SK-N-SH treated with all-trans-retinoic acid at 6 μM for 48 hours (cell line): ENCODE measurements around the gene IZUMO2.

Experiments
- ATAC-seq: fragments of 200-7000 bp; cut with Tn5 transposase; 3 replicates; pipeline ENCODE4 v1.9.1; 2020; ENCODE audit warnings: mild to moderate bottlenecking, moderate library complexity
- ARNTL ChIP-seq: fragments of 450-650 bp; formaldehyde crosslinking; IDR thresholded peaks from 2 replicates; pipeline ENCODE4 v1.5.0; 2020; ENCODE audit warnings: low read depth, mild to moderate bottlenecking, moderate library complexity, borderline replicate concordance
- BACH2 ChIP-seq: fragments of 250-450 bp; sonication (Bioruptor Pico); IDR thresholded peaks from 2 replicates; pipeline ENCODE4 v1.9.0; 2021; ENCODE audit warnings: mild to moderate bottlenecking, borderline replicate concordance
- CREB5 ChIP-seq: fragments of 250-450 bp; sonication (Bioruptor Pico); IDR thresholded peaks from 2 replicates; pipeline ENCODE4 v1.5.1; 2020; ENCODE audit warnings: low read depth, mild to moderate bottlenecking, moderate library complexity
- CSDC2 ChIP-seq: fragments of 250-450 bp; sonication (Bioruptor Pico); IDR thresholded peaks from 2 replicates; pipeline ENCODE4 v1.5.0; 2020; ENCODE audit warnings: mild to moderate bottlenecking, moderate library complexity
- ESRRG ChIP-seq: fragments of 250-450 bp; sonication (Bioruptor Pico); IDR thresholded peaks from 2 replicates; pipeline ENCODE4 v1.6.1; 2021; ENCODE audit warnings: mild to moderate bottlenecking
- GLIS3 ChIP-seq: fragments of 250-450 bp; sonication (Bioruptor Pico); IDR thresholded peaks from 2 replicates; pipeline ENCODE4 v1.5.0; 2020; ENCODE audit warnings: mild to moderate bottlenecking, moderate library complexity
- ISL1 ChIP-seq: fragments of 250-450 bp; sonication (Bioruptor Pico); IDR thresholded peaks from 2 replicates; pipeline ENCODE4 v2.1.2; 2022; ENCODE audit warnings: mild to moderate bottlenecking, moderate library complexity
- OSR1 ChIP-seq: fragments of 250-450 bp; sonication (Bioruptor Pico); IDR thresholded peaks from 2 replicates; pipeline ENCODE4 v1.8.0; 2022; ENCODE audit warnings: moderate library complexity, mild to moderate bottlenecking, inconsistent platforms
- PPARA ChIP-seq: fragments of 250-450 bp; sonication (Bioruptor Pico); IDR thresholded peaks from 2 replicates; pipeline ENCODE4 v1.5.0; 2020; ENCODE audit warnings: mild to moderate bottlenecking, borderline replicate concordance
- TCF4 ChIP-seq: fragments of 250-450 bp; sonication (Bioruptor Pico); IDR thresholded peaks from 2 replicates; pipeline ENCODE4 v1.8.0; 2021; ENCODE audit warnings: mild to moderate bottlenecking, moderate library complexity, borderline replicate concordance
- TOX ChIP-seq: fragments of 250-450 bp; sonication (Bioruptor Pico); IDR thresholded peaks from 2 replicates; pipeline ENCODE4 v1.8.0; 2021; ENCODE audit warnings: mild to moderate bottlenecking, moderate library complexity, borderline replicate concordance
- ZFP3 ChIP-seq: fragments of 250-450 bp; sonication (Bioruptor Pico); IDR thresholded peaks from 2 replicates; pipeline ENCODE4 v1.5.0; 2020; ENCODE audit warnings: mild to moderate bottlenecking, moderate library complexity
- ZNF565 ChIP-seq: fragments of 450-650 bp; formaldehyde crosslinking; conservative IDR thresholded peaks from 2 replicates; pipeline ENCODE4 v1.5.0; 2020; ENCODE audit warnings: low read depth, mild to moderate bottlenecking, moderate library complexity
- ZNF70 ChIP-seq: fragments of 450-650 bp; formaldehyde crosslinking; IDR thresholded peaks from 2 replicates; pipeline ENCODE4 v1.5.0; 2020; ENCODE audit warnings: mild to moderate bottlenecking, moderate library complexity
- ZNF8 ChIP-seq: fragments of 450-650 bp; formaldehyde crosslinking; IDR thresholded peaks from 2 replicates; pipeline ENCODE4 v1.5.0; 2020; ENCODE audit warnings: mild to moderate bottlenecking, moderate library complexity
- TF ChIP-seq, protein P1 (sequence below): fragments of 250-450 bp; sonication (Bioruptor Pico); IDR thresholded peaks from 2 replicates; pipeline ENCODE4 v1.5.1; 2021; ENCODE audit warnings: mild to moderate bottlenecking, moderate library complexity
- TF ChIP-seq, protein P2 (sequence below): fragments of 250-450 bp; sonication (Bioruptor Pico); IDR thresholded peaks from 2 replicates; pipeline ENCODE4 v1.8.0; 2021; ENCODE audit warnings: low read depth, mild to moderate bottlenecking, moderate library complexity, borderline replicate concordance
- TF ChIP-seq, protein P3 (sequence below): fragments of 250-450 bp; sonication (Bioruptor Pico); IDR thresholded peaks from 2 replicates; pipeline ENCODE4 v1.5.0; 2020; ENCODE audit warnings: mild to moderate bottlenecking, moderate library complexity

Gene IZUMO2

DNA sequence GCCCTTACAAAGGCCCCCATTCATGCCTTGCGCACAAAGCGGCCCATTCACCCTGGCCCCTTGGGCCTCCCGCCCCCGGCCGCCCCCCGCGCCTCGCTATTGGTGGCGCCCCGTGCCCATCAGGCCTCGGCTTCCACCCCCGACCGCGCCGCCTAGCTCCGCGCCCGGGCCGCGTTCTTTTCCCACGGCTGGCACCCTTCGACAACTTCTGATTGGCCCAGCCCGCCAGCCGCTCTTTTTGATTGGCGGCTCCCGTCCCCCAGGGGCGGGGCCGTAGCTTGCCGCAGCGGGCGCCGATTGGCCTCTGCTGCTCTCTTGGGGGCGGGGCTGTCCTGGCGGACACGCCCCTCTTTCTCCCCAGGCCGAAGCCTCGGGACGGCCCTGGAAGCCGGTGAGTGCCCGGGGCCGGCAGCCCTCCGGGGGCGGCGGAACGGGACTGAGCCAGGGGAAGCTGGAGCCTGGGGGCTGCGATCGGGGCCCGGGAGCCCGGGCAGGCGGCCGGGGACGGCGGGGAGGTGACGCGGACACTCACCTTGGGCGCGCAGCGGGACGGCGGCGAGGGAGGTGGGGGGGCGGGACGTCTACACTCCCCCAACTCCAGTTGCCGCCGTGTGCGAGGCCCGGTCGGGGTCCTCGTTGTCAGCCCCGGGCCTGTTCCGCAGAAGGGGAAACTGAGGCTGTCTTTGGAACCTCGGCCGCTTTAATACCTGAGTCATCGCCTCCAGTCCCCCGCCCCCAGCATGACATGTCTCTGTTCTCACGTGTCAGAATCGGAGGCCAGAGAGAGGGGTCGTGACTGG lies 40.4 kb upstream of the IZUMO2 start, which contains the start of gene MYH14:
TSS of gene MYH14 (plus strand) at position 342 of the 800 bp plus-strand sequence. CDS start 6,744 bp downstream, outside the sequence.
- peak; percentile 64 for ATAC-seq

DNA sequence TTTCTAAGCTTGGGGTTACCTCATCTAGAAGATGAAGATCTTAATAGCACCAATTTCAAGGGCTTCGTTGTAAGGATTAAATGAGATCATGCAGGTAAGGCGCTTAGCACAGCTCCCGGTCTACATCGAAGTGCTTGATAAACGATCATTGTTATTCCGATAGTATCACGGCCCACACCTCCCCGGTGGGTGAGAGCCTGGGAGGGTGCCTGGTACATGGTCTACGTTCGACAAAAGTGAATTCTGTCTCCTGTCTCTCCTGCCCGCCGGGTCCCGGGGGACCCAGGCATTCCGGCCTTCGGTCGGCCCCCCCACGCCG lies 39.8 kb upstream of the IZUMO2 start:
- ATAC-seq = no peak
- TF ChIP-seq ZNF70 (no peak), TOX (CRISPR knock-in tag) (no peak), GLIS3 (CRISPR knock-in tag) (no peak), CREB5 (CRISPR knock-in tag) (no peak), ZNF565 (CRISPR knock-in tag) (no peak), ISL1 (CRISPR knock-in tag) (no peak)
- TF ChIP-seq, protein P1, sequence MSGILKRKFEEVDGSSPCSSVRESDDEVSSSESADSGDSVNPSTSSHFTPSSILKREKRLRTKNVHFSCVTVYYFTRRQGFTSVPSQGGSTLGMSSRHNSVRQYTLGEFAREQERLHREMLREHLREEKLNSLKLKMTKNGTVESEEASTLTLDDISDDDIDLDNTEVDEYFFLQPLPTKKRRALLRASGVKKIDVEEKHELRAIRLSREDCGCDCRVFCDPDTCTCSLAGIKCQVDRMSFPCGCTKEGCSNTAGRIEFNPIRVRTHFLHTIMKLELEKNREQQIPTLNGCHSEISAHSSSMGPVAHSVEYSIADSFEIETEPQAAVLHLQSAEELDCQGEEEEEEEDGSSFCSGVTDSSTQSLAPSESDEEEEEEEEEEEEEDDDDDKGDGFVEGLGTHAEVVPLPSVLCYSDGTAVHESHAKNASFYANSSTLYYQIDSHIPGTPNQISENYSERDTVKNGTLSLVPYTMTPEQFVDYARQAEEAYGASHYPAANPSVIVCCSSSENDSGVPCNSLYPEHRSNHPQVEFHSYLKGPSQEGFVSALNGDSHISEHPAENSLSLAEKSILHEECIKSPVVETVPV (CRISPR knock-in tag) = no peak
- TF ChIP-seq, protein P2, sequence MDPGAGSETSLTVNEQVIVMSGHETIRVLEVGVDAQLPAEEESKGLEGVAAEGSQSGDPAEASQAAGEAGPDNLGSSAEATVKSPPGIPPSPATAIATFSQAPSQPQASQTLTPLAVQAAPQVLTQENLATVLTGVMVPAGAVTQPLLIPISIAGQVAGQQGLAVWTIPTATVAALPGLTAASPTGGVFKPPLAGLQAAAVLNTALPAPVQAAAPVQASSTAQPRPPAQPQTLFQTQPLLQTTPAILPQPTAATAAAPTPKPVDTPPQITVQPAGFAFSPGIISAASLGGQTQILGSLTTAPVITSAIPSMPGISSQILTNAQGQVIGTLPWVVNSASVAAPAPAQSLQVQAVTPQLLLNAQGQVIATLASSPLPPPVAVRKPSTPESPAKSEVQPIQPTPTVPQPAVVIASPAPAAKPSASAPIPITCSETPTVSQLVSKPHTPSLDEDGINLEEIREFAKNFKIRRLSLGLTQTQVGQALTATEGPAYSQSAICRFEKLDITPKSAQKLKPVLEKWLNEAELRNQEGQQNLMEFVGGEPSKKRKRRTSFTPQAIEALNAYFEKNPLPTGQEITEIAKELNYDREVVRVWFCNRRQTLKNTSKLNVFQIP (CRISPR knock-in tag) = no peak
- TF ChIP-seq, protein P3, sequence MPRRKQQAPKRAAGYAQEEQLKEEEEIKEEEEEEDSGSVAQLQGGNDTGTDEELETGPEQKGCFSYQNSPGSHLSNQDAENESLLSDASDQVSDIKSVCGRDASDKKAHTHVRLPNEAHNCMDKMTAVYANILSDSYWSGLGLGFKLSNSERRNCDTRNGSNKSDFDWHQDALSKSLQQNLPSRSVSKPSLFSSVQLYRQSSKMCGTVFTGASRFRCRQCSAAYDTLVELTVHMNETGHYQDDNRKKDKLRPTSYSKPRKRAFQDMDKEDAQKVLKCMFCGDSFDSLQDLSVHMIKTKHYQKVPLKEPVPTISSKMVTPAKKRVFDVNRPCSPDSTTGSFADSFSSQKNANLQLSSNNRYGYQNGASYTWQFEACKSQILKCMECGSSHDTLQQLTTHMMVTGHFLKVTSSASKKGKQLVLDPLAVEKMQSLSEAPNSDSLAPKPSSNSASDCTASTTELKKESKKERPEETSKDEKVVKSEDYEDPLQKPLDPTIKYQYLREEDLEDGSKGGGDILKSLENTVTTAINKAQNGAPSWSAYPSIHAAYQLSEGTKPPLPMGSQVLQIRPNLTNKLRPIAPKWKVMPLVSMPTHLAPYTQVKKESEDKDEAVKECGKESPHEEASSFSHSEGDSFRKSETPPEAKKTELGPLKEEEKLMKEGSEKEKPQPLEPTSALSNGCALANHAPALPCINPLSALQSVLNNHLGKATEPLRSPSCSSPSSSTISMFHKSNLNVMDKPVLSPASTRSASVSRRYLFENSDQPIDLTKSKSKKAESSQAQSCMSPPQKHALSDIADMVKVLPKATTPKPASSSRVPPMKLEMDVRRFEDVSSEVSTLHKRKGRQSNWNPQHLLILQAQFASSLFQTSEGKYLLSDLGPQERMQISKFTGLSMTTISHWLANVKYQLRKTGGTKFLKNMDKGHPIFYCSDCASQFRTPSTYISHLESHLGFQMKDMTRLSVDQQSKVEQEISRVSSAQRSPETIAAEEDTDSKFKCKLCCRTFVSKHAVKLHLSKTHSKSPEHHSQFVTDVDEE (CRISPR knock-in tag) = no peak

More for the DNA sequence above, 40.4 kb upstream of the IZUMO2 start, which contains the start of gene MYH14:
- TF ChIP-seq, protein P2 (CRISPR knock-in tag) = no peak
- TF ChIP-seq, all 23 proteins: peak for 0

DNA sequence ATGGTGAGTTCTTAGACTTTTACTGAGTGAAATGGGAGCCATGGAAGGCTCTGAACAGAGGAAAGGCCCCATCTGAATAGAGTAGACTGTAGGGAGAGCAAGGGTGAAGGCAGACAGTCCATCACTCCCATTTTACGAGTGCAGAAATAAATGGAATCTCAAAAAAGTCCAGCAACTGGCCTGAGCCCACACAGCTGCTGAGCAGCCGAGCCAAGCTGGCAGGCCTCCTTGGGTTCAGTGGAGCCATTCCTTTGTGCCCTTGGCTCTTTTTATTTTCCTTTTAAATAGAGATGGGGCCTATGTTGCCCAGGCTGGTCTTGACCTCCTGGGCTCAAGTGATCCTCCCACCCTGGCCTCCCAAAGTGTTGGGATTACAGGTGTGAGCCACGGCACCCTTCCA lies 39.3 kb upstream of the IZUMO2 start:
- TF ChIP-seq ZNF70 (no peak), BACH2 (CRISPR knock-in tag) (no peak)
- ATAC-seq = no peak

DNA sequence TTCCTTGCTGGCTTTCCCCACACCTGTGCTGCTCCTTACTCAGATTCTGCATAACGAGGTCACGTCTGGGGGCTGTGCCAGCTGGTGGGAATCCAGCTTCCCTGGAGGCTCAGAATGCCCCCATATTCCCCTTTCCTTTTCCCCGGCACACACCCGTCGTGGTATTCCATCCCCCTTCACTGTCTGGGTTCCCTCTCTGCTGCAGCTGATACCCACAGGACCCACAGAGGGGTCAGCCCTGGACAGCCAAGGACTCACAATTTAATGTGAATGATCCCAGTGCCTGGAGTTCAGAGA lies 36.1 kb upstream of the IZUMO2 start:
- no peak for ATAC-seq
- no peak for TF ChIP-seq OSR1 (CRISPR knock-in tag)
- TF ChIP-seq, protein P3 (CRISPR knock-in tag) = no peak
- TF ChIP-seq TCF4 = no peak
- TF ChIP-seq, protein P2 (CRISPR knock-in tag) = no peak
- TF ChIP-seq ZNF8 = no peak
- no peak for TF ChIP-seq ZFP3 (CRISPR knock-in tag)
- no peak for TF ChIP-seq CSDC2 (CRISPR knock-in tag)
- no peak for TF ChIP-seq ZNF70
- no peak for TF ChIP-seq ESRRG (CRISPR knock-in tag)
- no peak for TF ChIP-seq CREB5 (CRISPR knock-in tag)
- no peak for TF ChIP-seq ARNTL (CRISPR knock-in tag)
- no peak for TF ChIP-seq PPARA
- no peak for TF ChIP-seq BACH2 (CRISPR knock-in tag)
